OCI-LY7 (cell line): Measurements from ENCODE around the gene KBTBD4. TPM values are rescaled to one million over a fixed set of nuclear protein-coding genes. Genes with fewer than 3 reads are reported as not detected.

Experiments used
- BruUV-seq: library from RNA; stranded (reverse); fragments of 400-500 nt; replicated peaks from 2 replicates; lab custom pipeline; 2021; lab: Mats Ljungman, UMichigan
- CTCF ChIA-PET: fragments of 300-600 bp; sonication (Branson Sonifier 250); formaldehyde crosslinking; loops from one replicate; lab custom pipeline; 2022; ENCODE audit warnings: antibody characterized with exemption; ENCODE audit not compliant: unreplicated experiment; lab: Charles Lee
- POLR2A ChIA-PET: fragments of 300-600 bp; sonication (Branson Sonifier 250); formaldehyde crosslinking; loops from one replicate; lab custom pipeline; 2022; ENCODE audit warnings: antibody characterized with exemption; lab: Charles Lee
- DNase-seq: peaks from one replicate; pipeline ENCODE4 v3.0.0-alpha.2; 2015; ENCODE audit warnings: low spot score
- H2AFZ ChIP-seq: fragments of 200-600 bp; sonication (generic), shearing (Covaris generic); 2 replicates; pipeline ENCODE4 v1.6.1; 2014; ENCODE audit warnings: mild to moderate bottlenecking, antibody characterized with exemption, low read length, moderate library complexity
- H3K27ac ChIP-seq: fragments of 200-600 bp; sonication (generic); 2 replicates; pipeline ENCODE4 v1.5.1; 2014; ENCODE audit warnings: mixed run types, low read depth, mild to moderate bottlenecking, moderate library complexity, low read length, inconsistent platforms; ENCODE audit not compliant: poor library complexity, severe bottlenecking
- H3K36me3 ChIP-seq: fragments of 200-600 bp; sonication (generic); 2 replicates; pipeline ENCODE4 v1.6.1; 2014; ENCODE audit warnings: mild to moderate bottlenecking, antibody characterized with exemption, low read length, moderate library complexity, mixed read lengths; ENCODE audit not compliant: insufficient read depth
- H3K4me1 ChIP-seq: fragments of 200-600 bp; sonication (generic); 2 replicates; pipeline ENCODE4 v1.5.1; 2014; ENCODE audit warnings: mild to moderate bottlenecking, low read length; ENCODE audit not compliant: insufficient read depth, poor library complexity, severe bottlenecking
- H3K4me2 ChIP-seq: fragments of 200-600 bp; sonication (generic); 2 replicates; pipeline ENCODE4 v1.6.1; 2014; ENCODE audit warnings: mild to moderate bottlenecking, low read length
- H3K4me3 ChIP-seq: fragments of 200-600 bp; sonication (generic); 2 replicates; pipeline ENCODE4 v1.5.1; 2014; ENCODE audit warnings: mild to moderate bottlenecking, low read depth, low read length; ENCODE audit not compliant: poor library complexity, severe bottlenecking
- H3K79me2 ChIP-seq: fragments of 200-600 bp; sonication (generic); 2 replicates; pipeline ENCODE4 v1.6.1; 2016; ENCODE audit warnings: low read depth, mild to moderate bottlenecking, low read length, moderate library complexity, mixed read lengths; ENCODE audit not compliant: insufficient read depth
- H3K9me2 ChIP-seq: fragments of 200-600 bp; sonication (generic); 2 replicates; pipeline ENCODE4 v1.6.1; 2016; ENCODE audit warnings: mild to moderate bottlenecking, low read length, mixed read lengths; ENCODE audit not compliant: insufficient read depth
- H3K9me3 ChIP-seq: fragments of 200-600 bp; sonication (generic); 2 replicates; pipeline ENCODE4 v1.6.1; 2014; ENCODE audit warnings: mild to moderate bottlenecking, mixed run types, low read length, mixed read lengths
- H4K20me1 ChIP-seq: fragments of 200-600 bp; sonication (generic); 2 replicates; pipeline ENCODE4 v1.6.1; 2014; ENCODE audit warnings: mild to moderate bottlenecking, antibody characterized with exemption, low read length, moderate library complexity, mixed read lengths; ENCODE audit not compliant: insufficient read depth
- CTCF ChIP-seq: fragments of 200-600 bp; sonication (generic); conservative IDR thresholded peaks from 2 replicates; pipeline ENCODE4 v1.5.1; 2014; ENCODE audit warnings: mild to moderate bottlenecking, antibody characterized with exemption, low read length, moderate library complexity, mixed read lengths
- EZH2phosphoT487 ChIP-seq: fragments of 200-600 bp; sonication (generic); IDR thresholded peaks from 2 replicates; pipeline ENCODE4 v1.6.1; 2018; ENCODE audit warnings: low read depth, borderline replicate concordance, mild to moderate bottlenecking, mixed run types, antibody characterized with exemption, low read length, moderate library complexity, mixed read lengths
- intact Hi-C: fragments of 100-400 bp; cut with micrococcal nuclease; formaldehyde crosslinking; loops from one replicate; pipeline ENCODE4 v1.10.0; 2022; ENCODE audit not compliant: unreplicated experiment
- small RNA-seq: library from RNA; depleted of rRNA; stranded (forward); fragments of <200 nt; gene quantifications from one replicate; pipeline ENCODE3, GENCODE V24; 2014
- total RNA-seq, 2 experiments: library from RNA; depleted of rRNA in 1 of 2; stranded (reverse); fragments of >200 nt in 1 of 2; shearing (Covaris generic) in 1 of 2; gene quantifications; 2 replicates each; pipeline ENCODE4 v1.2.3, GENCODE V29; 2014 to 2022

The KBTBD4 gene
- total RNA-seq, 2 experiments from 2014 or later = 18.4 to 25.2 TPM

GRCh38 chr11:47524291-47524874 is 54.4 kb downstream of the KBTBD4 start:
- Histone ChIP-seq H3K9me2 (no peaks in the 10 kb centered on the region), H3K79me2 (peaks cover 98% of the 10 kb centered on the region), H3K27ac (no peak overlapping the region), H4K20me1 (peaks cover 24% of the 10 kb centered on the region), H3K36me3 (peaks cover 36% of the 10 kb centered on the region; the same call in 1 of the 2 replicates), H3K4me3 (no peak overlapping the region), H2AFZ (no peak overlapping the region), H3K4me1 (peaks cover 27% of the 10 kb centered on the region), H3K9me3 (no peaks in the 10 kb centered on the region), H3K4me2 (peak overlapping the region; percentile 50)
- POLR2A ChIA-PET = interaction anchor here (0.8 to 1.7 kb wide), 5 partner anchors 8 to 28 kb away, joined by 3 to 6 read pairs (median 4); no protein-coding TSS in a partner anchor
- intact Hi-C loops = no loop called here
- no peak for DNase-seq
- TF ChIP-seq CTCF = no peak
- no TSS peak for BruUV-seq
- CTCF ChIA-PET = no interaction called here

GRCh38 chr11:47523490-47524225 is 55.1 kb downstream of the KBTBD4 start:
- TF ChIP-seq CTCF (no peak), EZH2phosphoT487 (no peak)
- POLR2A ChIA-PET = interaction anchor here (0.7 to 1.7 kb wide), 8 partner anchors 9 to 339 kb away, joined by 3 to 6 read pairs (median 4); no protein-coding TSS in a partner anchor
- Histone ChIP-seq H3K9me2 (no peaks in the 10 kb centered on the region), H3K9me3 (no peaks in the 10 kb centered on the region), H3K79me2 (peaks cover 98% of the 10 kb centered on the region), H3K27ac (peak overlapping the region; percentile 9), H2AFZ (no peak overlapping the region), H3K36me3 (peaks cover 33% of the 10 kb centered on the region; the same call in 1 of the 2 replicates), H3K4me2 (peak overlapping the region; percentile 50), H4K20me1 (peaks cover 26% of the 10 kb centered on the region), H3K4me3 (no peak overlapping the region), H3K4me1 (peaks cover 32% of the 10 kb centered on the region)
- intact Hi-C loops = no loop called here
- no TSS peak for BruUV-seq
- CTCF ChIA-PET = no interaction called here
- DNase-seq = no peak

Small RNA genes lying within 50 kb of the gene (small RNA-seq; reads per million reads assigned to genes)
- gene RN7SL652P (not detected), gene RNU5E-10P (0.99 reads per million, percentile 48 among the genes with 10 or more reads in this experiment)

Other genes with a start within 250 kb of the KBTBD4 start
- 0.10 and 0.25 TPM in 2 replicates for gene MYBPC3, start 226.3 kb downstream of the KBTBD4 start, total RNA-seq (2014; rRNA removed; shearing (Covaris generic))
- 0.18 and 0.29 TPM in 2 replicates for gene MYBPC3, start 226.3 kb downstream of the KBTBD4 start, total RNA-seq (2022)
- 48.9 and 79.6 TPM in 2 replicates for gene SPI1, start 200.4 kb downstream of the KBTBD4 start, total RNA-seq (2014; rRNA removed; shearing (Covaris generic))
- gene SPI1, start 200.4 kb downstream of the KBTBD4 start, total RNA-seq (2022) = 71.2 and 73.3 TPM in 2 replicates
- gene SLC39A13, start 170.4 kb downstream of the KBTBD4 start, total RNA-seq (2014; rRNA removed; shearing (Covaris generic)) = 31.6 and 31.8 TPM in 2 replicates
- 30.5 and 33.9 TPM in 2 replicates for gene SLC39A13, start 170.4 kb downstream of the KBTBD4 start, total RNA-seq (2022)
- 122 and 135 TPM in 2 replicates for gene PSMC3, start 152.5 kb downstream of the KBTBD4 start, total RNA-seq (2014; rRNA removed; shearing (Covaris generic))
- gene PSMC3, start 152.5 kb downstream of the KBTBD4 start, total RNA-seq (2022) = 127 and 144 TPM in 2 replicates
- 0.26 TPM in 1 of 2 replicates, not detected in the other for gene RAPSN, start 129.8 kb downstream of the KBTBD4 start, total RNA-seq (2014; rRNA removed; shearing (Covaris generic))
- gene RAPSN, start 129.8 kb downstream of the KBTBD4 start, total RNA-seq (2022) = not detected in 2 replicates
- 82.1 and 87.4 TPM in 2 replicates for gene CELF1, start 25.8 kb downstream of the KBTBD4 start, total RNA-seq (2014; rRNA removed; shearing (Covaris generic))
- gene CELF1, start 25.8 kb downstream of the KBTBD4 start, total RNA-seq (2022) = 143 and 149 TPM in 2 replicates
- gene PTPMT1, start 13.4 kb downstream of the KBTBD4 start, total RNA-seq (2014; rRNA removed; shearing (Covaris generic)) = 52.6 and 62.8 TPM in 2 replicates
- gene PTPMT1, start 13.4 kb downstream of the KBTBD4 start, total RNA-seq (2022) = 27.6 TPM in 2 replicates
- gene NDUFS3, start 104 bp upstream of the KBTBD4 start, total RNA-seq (2014; rRNA removed; shearing (Covaris generic)) = 73.9 and 92.7 TPM in 2 replicates
- gene NDUFS3, start 104 bp upstream of the KBTBD4 start, total RNA-seq (2022) = 122 and 135 TPM in 2 replicates
- 0.22 and 0.85 TPM in 2 replicates for gene FAM180B, start 7.7 kb upstream of the KBTBD4 start, total RNA-seq (2014; rRNA removed; shearing (Covaris generic))
- gene FAM180B, start 7.7 kb upstream of the KBTBD4 start, total RNA-seq (2022) = 0.23 and 0.26 TPM in 2 replicates
- gene C1QTNF4, start 15.4 kb upstream of the KBTBD4 start, total RNA-seq (2014; rRNA removed; shearing (Covaris generic)) = 3.6 TPM in 1 of 2 replicates, not detected in the other
- 0.30 TPM in 1 of 2 replicates, not detected in the other for gene C1QTNF4, start 15.4 kb upstream of the KBTBD4 start, total RNA-seq (2022)
- gene MTCH2, start 63.6 kb upstream of the KBTBD4 start, total RNA-seq (2014; rRNA removed; shearing (Covaris generic)) = 43.6 and 64.8 TPM in 2 replicates
- gene MTCH2, start 63.6 kb upstream of the KBTBD4 start, total RNA-seq (2022) = 112 and 119 TPM in 2 replicates
- gene AGBL2, start 136.4 kb upstream of the KBTBD4 start, total RNA-seq (2014; rRNA removed; shearing (Covaris generic)) = 2.0 and 5.9 TPM in 2 replicates
- gene AGBL2, start 136.4 kb upstream of the KBTBD4 start, total RNA-seq (2022) = 5.5 and 8.4 TPM in 2 replicates
- gene FNBP4, start 188.4 kb upstream of the KBTBD4 start, total RNA-seq (2014; rRNA removed; shearing (Covaris generic)) = 103 and 123 TPM in 2 replicates
- 160 and 176 TPM in 2 replicates for gene FNBP4, start 188.4 kb upstream of the KBTBD4 start, total RNA-seq (2022)